ENCODE data around the gene TMPRSS11F. TPM values are rescaled to one million over a fixed set of nuclear protein-coding genes. Genes with fewer than 3 reads are reported as not detected.

TMPRSS11F gene
- total RNA-seq, 1 donor from 2014 or later: not detected

GRCh38 chr4:68145261-68145660 is 15.6 kb upstream of the TMPRSS11F start:
- Mint-ChIP-seq H3K27me3 (ENCODE audit: low read depth) (no peaks in the 10 kb centered on the region), H3K27ac (no peak overlapping the region), H3K9me3 (no peaks in the 10 kb centered on the region), H3K4me3 (ENCODE audit: low read depth) (no peak overlapping the region), H3K4me1 (ENCODE audit: low read depth) (no peaks in the 10 kb centered on the region), H3K36me3 (ENCODE audit: low read depth) (no peaks in the 10 kb centered on the region)
- DNase-seq (ENCODE audit: low spot score): no peak
- intact Hi-C loops (cut with micrococcal nuclease): no loop called here

DNA sequence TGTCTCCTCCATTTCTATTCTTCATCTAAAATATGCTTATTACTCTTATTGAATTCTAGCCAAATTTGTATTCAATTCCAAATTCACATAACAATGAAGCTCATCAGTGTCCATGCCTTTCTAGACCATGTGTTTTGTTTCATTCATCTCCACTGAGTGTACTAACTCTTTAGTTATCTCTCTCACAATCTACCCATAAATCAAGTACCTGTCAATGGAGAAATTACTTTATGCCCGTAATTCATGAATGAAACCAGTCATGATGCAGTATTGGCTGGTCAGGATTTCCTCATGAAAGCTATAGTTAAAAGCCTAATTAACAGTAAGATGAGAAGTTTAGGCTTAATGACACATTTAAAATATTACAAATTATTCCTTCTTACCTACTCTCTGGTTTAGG is 12.2 kb upstream of the TMPRSS11F start:
- no peak overlapping the region for H3K27ac Mint-ChIP-seq
- H3K27me3 Mint-ChIP-seq (ENCODE audit: low read depth): no peaks in the 10 kb centered on the region
- DNase-seq (ENCODE audit: low spot score): no peak
- intact Hi-C loops (cut with micrococcal nuclease): no loop called here
- no peaks in the 10 kb centered on the region for H3K9me3 Mint-ChIP-seq
- H3K4me3 Mint-ChIP-seq (ENCODE audit: low read depth): no peak overlapping the region
- H3K4me1 Mint-ChIP-seq (ENCODE audit: low read depth): no peaks in the 10 kb centered on the region
- no peaks in the 10 kb centered on the region for H3K36me3 Mint-ChIP-seq (ENCODE audit: low read depth)

- H3K4me1 Mint-ChIP-seq (ENCODE audit: low read depth): no peaks in the 10 kb centered on the region
- no peaks in the 10 kb centered on the region for H3K27me3 Mint-ChIP-seq (ENCODE audit: low read depth)
- no peak overlapping the region for H3K27ac Mint-ChIP-seq
- intact Hi-C loops (cut with micrococcal nuclease): no loop called here
- no peak overlapping the region for H3K4me3 Mint-ChIP-seq (ENCODE audit: low read depth)
- no peaks in the 10 kb centered on the region for H3K36me3 Mint-ChIP-seq (ENCODE audit: low read depth)
- DNase-seq (ENCODE audit: low spot score): no peak
- no peaks in the 10 kb centered on the region for H3K9me3 Mint-ChIP-seq
Measured at GRCh38 chr4:68132342-68132741, 2.7 kb upstream of the TMPRSS11F start.

DNA sequence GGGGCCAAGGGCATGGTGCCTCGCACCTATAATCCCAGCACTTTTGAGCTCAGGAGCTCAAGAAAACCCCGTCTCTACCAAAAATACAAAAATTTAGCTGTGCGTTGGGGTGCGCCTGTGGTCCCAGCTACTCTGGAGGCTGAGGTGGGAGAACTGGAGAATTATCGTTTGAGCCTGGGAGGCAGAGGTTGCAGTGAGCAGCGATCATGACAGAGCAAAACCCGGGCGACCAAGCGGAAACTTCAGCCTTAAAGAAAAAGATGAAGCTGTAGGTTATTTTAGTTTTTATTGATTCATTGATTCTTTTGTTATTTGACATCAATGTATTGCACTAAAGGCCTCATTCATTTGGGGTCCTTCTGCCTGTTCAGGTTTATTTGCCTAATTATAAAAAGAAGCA is 5.4 kb downstream of the TMPRSS11F start:
- H3K9me3 Mint-ChIP-seq: no peaks in the 10 kb centered on the region
- H3K27ac Mint-ChIP-seq: no peak overlapping the region
- no peak for DNase-seq (ENCODE audit: low spot score)
- H3K36me3 Mint-ChIP-seq (ENCODE audit: low read depth): no peaks in the 10 kb centered on the region
- H3K4me1 Mint-ChIP-seq (ENCODE audit: low read depth): no peaks in the 10 kb centered on the region
- H3K27me3 Mint-ChIP-seq (ENCODE audit: low read depth): no peaks in the 10 kb centered on the region
- no peak overlapping the region for H3K4me3 Mint-ChIP-seq (ENCODE audit: low read depth)
- intact Hi-C loops (cut with micrococcal nuclease): no loop called here

- Mint-ChIP-seq H3K4me1 (ENCODE audit: low read depth) (no peaks in the 10 kb centered on the region), H3K4me3 (ENCODE audit: low read depth) (no peak overlapping the region), H3K36me3 (ENCODE audit: low read depth) (no peaks in the 10 kb centered on the region), H3K27me3 (ENCODE audit: low read depth) (no peaks in the 10 kb centered on the region), H3K27ac (no peak overlapping the region), H3K9me3 (no peaks in the 10 kb centered on the region)
- DNase-seq (ENCODE audit: low spot score): no peak
- intact Hi-C loops (cut with micrococcal nuclease): no loop called here
Measured at GRCh38 chr4:68123525-68123924, 6.1 kb downstream of the TMPRSS11F start.

- no peaks in the 10 kb centered on the region for H3K4me1 Mint-ChIP-seq (ENCODE audit: low read depth)
- no peak overlapping the region for H3K4me3 Mint-ChIP-seq (ENCODE audit: low read depth)
- intact Hi-C loops (cut with micrococcal nuclease): no loop called here
- no peak overlapping the region for H3K27ac Mint-ChIP-seq
- DNase-seq (ENCODE audit: low spot score): no peak
- no peaks in the 10 kb centered on the region for H3K27me3 Mint-ChIP-seq (ENCODE audit: low read depth)
- H3K36me3 Mint-ChIP-seq (ENCODE audit: low read depth): no peaks in the 10 kb centered on the region
- no peaks in the 10 kb centered on the region for H3K9me3 Mint-ChIP-seq
Measured at GRCh38 chr4:68119921-68120320, 9.7 kb downstream of the TMPRSS11F start.

- H3K4me1 Mint-ChIP-seq (ENCODE audit: low read depth): no peaks in the 10 kb centered on the region
- no peaks in the 10 kb centered on the region for H3K27me3 Mint-ChIP-seq (ENCODE audit: low read depth)
- H3K9me3 Mint-ChIP-seq: no peaks in the 10 kb centered on the region
- H3K27ac Mint-ChIP-seq: no peak overlapping the region
- no peak overlapping the region for H3K4me3 Mint-ChIP-seq (ENCODE audit: low read depth)
- DNase-seq (ENCODE audit: low spot score): no peak
- H3K36me3 Mint-ChIP-seq (ENCODE audit: low read depth): no peaks in the 10 kb centered on the region
- intact Hi-C loops (cut with micrococcal nuclease): no loop called here
Measured at GRCh38 chr4:68110441-68110840, 19.2 kb downstream of the TMPRSS11F start.

DNA sequence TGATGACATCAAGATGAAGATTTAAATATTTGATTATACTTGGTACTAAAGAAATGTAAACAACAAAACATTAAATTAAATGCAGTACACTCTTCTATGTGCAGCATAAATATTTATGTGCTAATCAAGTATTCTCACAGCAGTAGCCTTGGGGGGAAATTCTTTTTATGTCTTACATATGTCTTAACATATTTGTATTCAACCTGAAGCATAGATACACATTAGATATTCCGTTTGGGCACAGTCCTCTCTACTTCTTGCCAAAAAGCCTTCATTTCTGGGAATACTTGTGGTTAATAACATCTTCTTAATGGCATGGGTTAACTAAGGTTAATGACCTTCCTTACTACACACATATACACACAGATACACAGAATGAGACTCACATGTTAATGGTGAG is 19.8 kb downstream of the TMPRSS11F start:
- H3K4me3 Mint-ChIP-seq (ENCODE audit: low read depth): no peak overlapping the region
- intact Hi-C loops (cut with micrococcal nuclease): no loop called here
- H3K4me1 Mint-ChIP-seq (ENCODE audit: low read depth): no peaks in the 10 kb centered on the region
- H3K9me3 Mint-ChIP-seq: no peaks in the 10 kb centered on the region
- no peak for DNase-seq (ENCODE audit: low spot score)
- H3K27ac Mint-ChIP-seq: no peak overlapping the region
- no peaks in the 10 kb centered on the region for H3K27me3 Mint-ChIP-seq (ENCODE audit: low read depth)
- H3K36me3 Mint-ChIP-seq (ENCODE audit: low read depth): no peaks in the 10 kb centered on the region

- Mint-ChIP-seq H3K9me3 (peaks cover 12% of the 10 kb centered on the region), H3K27me3 (ENCODE audit: low read depth) (no peaks in the 10 kb centered on the region), H3K27ac (no peak overlapping the region), H3K36me3 (ENCODE audit: low read depth) (no peaks in the 10 kb centered on the region), H3K4me3 (ENCODE audit: low read depth) (no peak overlapping the region), H3K4me1 (ENCODE audit: low read depth) (no peaks in the 10 kb centered on the region)
- intact Hi-C loops (cut with micrococcal nuclease): no loop called here
- no peak for DNase-seq (ENCODE audit: low spot score)
Measured at GRCh38 chr4:68082758-68083157, 46.9 kb downstream of the TMPRSS11F start.

DNA sequence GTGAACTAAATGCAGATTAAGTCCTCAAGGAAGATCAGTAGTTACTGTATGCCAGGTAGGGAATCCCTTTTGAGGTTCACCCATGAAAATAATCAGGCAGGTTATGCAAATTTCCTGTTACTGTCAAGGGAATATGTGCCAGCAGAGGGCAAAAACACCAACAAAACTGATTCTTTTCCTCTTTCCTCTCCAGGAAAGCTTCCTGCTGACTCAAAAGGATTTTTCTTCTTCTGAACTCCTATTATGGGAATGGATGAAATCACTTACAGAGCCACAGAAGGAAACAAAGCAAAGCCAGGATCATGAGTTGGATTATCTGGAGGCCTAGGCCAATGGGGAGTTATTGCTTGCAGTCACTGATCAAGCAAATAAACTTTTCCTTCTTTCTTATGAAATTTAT is 49.7 kb downstream of the TMPRSS11F start:
- no peaks in the 10 kb centered on the region for H3K9me3 Mint-ChIP-seq
- H3K4me1 Mint-ChIP-seq (ENCODE audit: low read depth): no peaks in the 10 kb centered on the region
- intact Hi-C loops (cut with micrococcal nuclease): no loop called here
- no peak for DNase-seq (ENCODE audit: low spot score)
- H3K4me3 Mint-ChIP-seq (ENCODE audit: low read depth): no peak overlapping the region
- no peaks in the 10 kb centered on the region for H3K27me3 Mint-ChIP-seq (ENCODE audit: low read depth)
- H3K27ac Mint-ChIP-seq: no peak overlapping the region
- H3K36me3 Mint-ChIP-seq (ENCODE audit: low read depth): no peaks in the 10 kb centered on the region

DNA sequence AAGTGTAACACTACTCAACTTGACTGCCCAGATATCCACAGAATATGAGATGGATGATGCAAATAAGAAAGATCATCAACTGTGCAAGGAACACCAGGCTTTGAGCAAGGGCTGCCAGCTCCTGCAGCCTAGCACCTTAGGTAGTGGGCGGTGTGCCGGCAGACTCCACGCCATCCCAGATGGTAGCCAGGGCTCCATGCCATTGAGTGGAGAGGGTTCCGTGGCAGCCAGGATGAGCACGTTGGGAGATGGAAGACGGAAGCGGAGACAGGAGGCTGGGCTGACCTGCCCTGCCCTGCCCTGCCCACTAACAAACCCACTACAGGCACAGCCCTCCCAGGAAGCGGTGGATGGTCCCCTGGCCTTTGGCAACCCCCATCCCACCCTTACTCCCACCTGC is 51.9 kb downstream of the TMPRSS11F start:
- intact Hi-C loops (cut with micrococcal nuclease): no loop called here
- no peaks in the 10 kb centered on the region for H3K27me3 Mint-ChIP-seq (ENCODE audit: low read depth)
- no peaks in the 10 kb centered on the region for H3K36me3 Mint-ChIP-seq (ENCODE audit: low read depth)
- no peak overlapping the region for H3K4me3 Mint-ChIP-seq (ENCODE audit: low read depth)
- H3K9me3 Mint-ChIP-seq: no peaks in the 10 kb centered on the region
- no peaks in the 10 kb centered on the region for H3K4me1 Mint-ChIP-seq (ENCODE audit: low read depth)
- DNase-seq (ENCODE audit: low spot score): no peak
- H3K27ac Mint-ChIP-seq: no peak overlapping the region

GRCh38 chr4:68077301-68077700 is 52.4 kb downstream of the TMPRSS11F start:
- Mint-ChIP-seq H3K9me3 (no peaks in the 10 kb centered on the region), H3K4me3 (ENCODE audit: low read depth) (no peak overlapping the region), H3K27me3 (ENCODE audit: low read depth) (no peaks in the 10 kb centered on the region), H3K36me3 (ENCODE audit: low read depth) (no peaks in the 10 kb centered on the region), H3K27ac (no peak overlapping the region), H3K4me1 (ENCODE audit: low read depth) (no peaks in the 10 kb centered on the region)
- DNase-seq (ENCODE audit: low spot score): no peak
- intact Hi-C loops (cut with micrococcal nuclease): no loop called here

GRCh38 chr4:68076194-68076593 is 53.5 kb downstream of the TMPRSS11F start:
- intact Hi-C loops (cut with micrococcal nuclease): no loop called here
- Mint-ChIP-seq H3K4me1 (ENCODE audit: low read depth) (no peaks in the 10 kb centered on the region), H3K9me3 (no peaks in the 10 kb centered on the region), H3K4me3 (ENCODE audit: low read depth) (no peak overlapping the region), H3K27ac (no peak overlapping the region), H3K36me3 (ENCODE audit: low read depth) (no peaks in the 10 kb centered on the region), H3K27me3 (ENCODE audit: low read depth) (no peaks in the 10 kb centered on the region)
- DNase-seq (ENCODE audit: low spot score): no peak

DNA sequence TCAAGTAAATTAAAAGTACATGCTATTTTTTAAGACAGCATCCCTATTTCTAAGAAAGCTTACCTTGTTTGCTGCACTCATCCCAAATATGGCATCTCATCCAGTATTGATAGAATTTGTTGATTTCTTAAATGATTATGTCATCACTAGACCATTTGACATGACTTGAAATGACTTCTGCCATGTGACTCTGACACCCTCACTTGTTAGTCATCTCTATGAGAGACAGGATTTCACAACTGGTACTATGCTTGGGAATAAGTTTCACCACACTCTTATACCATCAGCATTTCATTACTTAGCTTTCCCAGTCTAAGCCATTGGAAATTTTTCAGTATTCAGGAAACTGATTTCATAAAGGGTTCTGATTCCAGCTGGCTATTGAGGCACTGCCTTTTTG is 55.3 kb downstream of the TMPRSS11F start:
- Mint-ChIP-seq H3K27me3 (ENCODE audit: low read depth) (no peaks in the 10 kb centered on the region), H3K9me3 (no peaks in the 10 kb centered on the region), H3K36me3 (ENCODE audit: low read depth) (no peaks in the 10 kb centered on the region), H3K4me1 (ENCODE audit: low read depth) (no peaks in the 10 kb centered on the region), H3K4me3 (ENCODE audit: low read depth) (no peak overlapping the region), H3K27ac (no peak overlapping the region)
- intact Hi-C loops (cut with micrococcal nuclease): no loop called here
- DNase-seq (ENCODE audit: low spot score): no peak

All from activated T-helper 2 cell treated with anti-CD3 and anti-CD28 coated beads, Interferon-gamma antibody, Interleukin-2, Interleukin-4, amounts not matched to agents 10 μg/mL and 5 μg/mL and 100 μg/mL, durations not matched to agents 14 hours and 24 hours and 36 hours (primary cell).